ENCODE results near the gene HCN1. TPM values are rescaled to one million over a fixed set of nuclear protein-coding genes. Genes with fewer than 3 reads are reported as not detected.

The HCN1 gene
- total RNA-seq, 2 experiments from 2014 or later = not detected

- DNase-seq (no peak), ATAC-seq (no peak)
- Mint-ChIP-seq H3K27ac (no peak overlapping the region), H3K4me1 (ENCODE audit: low read depth) (no peaks in the 10 kb centered on the region), H3K9me3 (peaks cover 5% of the 10 kb centered on the region), H3K4me3 (no peak overlapping the region), H3K36me3 (ENCODE audit: low read depth) (no peaks in the 10 kb centered on the region), H3K27me3 (no peaks in the 10 kb centered on the region)
- intact Hi-C loops (cut with micrococcal nuclease) = no loop called here
- ChIA-PET CTCF (no interaction called here), POLR2A (no interaction called here)
- TF ChIP-seq CTCF (IDR thresholded peaks at IDR 0.05) = no peak
These were observed 411.7 kb downstream of the HCN1 start for GRCh38 chr5:45284436-45284835.

- Mint-ChIP-seq H3K27ac (no peak overlapping the region), H3K4me3 (no peak overlapping the region), H3K4me1 (ENCODE audit: low read depth) (no peaks in the 10 kb centered on the region), H3K27me3 (no peaks in the 10 kb centered on the region), H3K9me3 (peaks cover 10% of the 10 kb centered on the region), H3K36me3 (ENCODE audit: low read depth) (no peaks in the 10 kb centered on the region)
- CTCF ChIA-PET = no interaction called here
- intact Hi-C loops (cut with micrococcal nuclease) = no loop called here
- POLR2A ChIA-PET = no interaction called here
- ATAC-seq (no peak), DNase-seq (no peak)
- TF ChIP-seq CTCF (IDR thresholded peaks at IDR 0.05) = no peak
These were observed 415.1 kb downstream of the HCN1 start for GRCh38 chr5:45281081-45281480.

- ChIA-PET POLR2A (no interaction called here), CTCF (no interaction called here)
- DNase-seq = no peak
- intact Hi-C loops (cut with micrococcal nuclease) = no loop called here
- no peak overlapping the region for H3K27ac Mint-ChIP-seq
- no peak for ATAC-seq
- H3K4me1 Mint-ChIP-seq (ENCODE audit: low read depth) = no peaks in the 10 kb centered on the region
- no peak overlapping the region for H3K4me3 Mint-ChIP-seq
- H3K27me3 Mint-ChIP-seq = no peaks in the 10 kb centered on the region
- TF ChIP-seq CTCF (IDR thresholded peaks at IDR 0.05) = no peak
- H3K9me3 Mint-ChIP-seq = peaks cover 11% of the 10 kb centered on the region
- H3K36me3 Mint-ChIP-seq (ENCODE audit: low read depth) = no peaks in the 10 kb centered on the region
These were observed 417.1 kb downstream of the HCN1 start for GRCh38 chr5:45279109-45279508.

GRCh38 chr5:45277860-45278259 is 418.3 kb downstream of the HCN1 start:
- H3K4me1 Mint-ChIP-seq (ENCODE audit: low read depth) = no peaks in the 10 kb centered on the region
- DNase-seq = no peak
- intact Hi-C loops (cut with micrococcal nuclease) = no loop called here
- H3K4me3 Mint-ChIP-seq = no peak overlapping the region
- H3K36me3 Mint-ChIP-seq (ENCODE audit: low read depth) = no peaks in the 10 kb centered on the region
- peaks cover 8% of the 10 kb centered on the region for H3K9me3 Mint-ChIP-seq
- H3K27ac Mint-ChIP-seq = no peak overlapping the region
- H3K27me3 Mint-ChIP-seq = no peaks in the 10 kb centered on the region
- CTCF ChIA-PET = no interaction called here
- TF ChIP-seq CTCF (IDR thresholded peaks at IDR 0.05) = no peak
- ATAC-seq = no peak
- POLR2A ChIA-PET = no interaction called here

GRCh38 chr5:45274241-45274640 is 421.9 kb downstream of the HCN1 start:
- intact Hi-C loops (cut with micrococcal nuclease) = no loop called here
- Mint-ChIP-seq H3K4me1 (ENCODE audit: low read depth) (no peaks in the 10 kb centered on the region), H3K27me3 (no peaks in the 10 kb centered on the region), H3K4me3 (no peak overlapping the region), H3K27ac (no peak overlapping the region), H3K9me3 (peaks cover 8% of the 10 kb centered on the region), H3K36me3 (ENCODE audit: low read depth) (no peaks in the 10 kb centered on the region)
- POLR2A ChIA-PET = no interaction called here
- ATAC-seq (no peak), DNase-seq (no peak)
- TF ChIP-seq CTCF (IDR thresholded peaks at IDR 0.05) = no peak
- CTCF ChIA-PET = no interaction called here
